IMR-90 (cell line): ENCODE results near the gene DCN. TPM values are rescaled to one million over a fixed set of nuclear protein-coding genes. Genes with fewer than 3 reads are reported as not detected.

ENCODE experiments used
- ATAC-seq: fragments of 200-7000 bp; cut with Tn5 transposase; 2 replicates; pipeline ENCODE4 v1.9.1; 2020; ENCODE audit warnings: low read depth, mild to moderate bottlenecking, moderate library complexity
- BruUV-seq: library from RNA; stranded (reverse); fragments of 400-500 nt; replicated peaks from 2 replicates; lab custom pipeline; 2021; lab: Mats Ljungman, UMichigan
- CTCF ChIA-PET: fragments of 300-600 bp; formaldehyde crosslinking; extraction: SDS; loops from one replicate; lab custom pipeline; 2021; ENCODE audit warnings: antibody characterized with exemption; lab: Yijun Ruan, JAX
- POLR2A ChIA-PET: fragments of 300-600 bp; sonication (Branson Sonifier 250); formaldehyde crosslinking; loops from one replicate; lab custom pipeline; 2022; ENCODE audit warnings: antibody characterized with exemption; ENCODE audit not compliant: unreplicated experiment; lab: Charles Lee
- DNase-seq: peaks from one replicate; pipeline ENCODE4 v3.0.0; 2013
- H2AFZ ChIP-seq: replicated peaks from 2 replicates; pipeline ENCODE3; 2013; ENCODE audit warnings: low read length, mild to moderate bottlenecking; ENCODE audit not compliant: poor library complexity
- H2AK5ac ChIP-seq: 2 replicates; pipeline ENCODE4 v1.6.1; 2013; ENCODE audit warnings: low read depth, low read length, inconsistent platforms
- H2AK9ac ChIP-seq: replicated peaks from 2 replicates; pipeline ENCODE3; 2013; ENCODE audit warnings: mild to moderate bottlenecking, low read depth, low read length, moderate library complexity; ENCODE audit not compliant: poor library complexity
- H2BK120ac ChIP-seq: 2 replicates; pipeline ENCODE4 v1.6.1; 2013; ENCODE audit warnings: low read depth, low read length, inconsistent platforms
- H2BK15ac ChIP-seq: 3 replicates; pipeline ENCODE4 v1.6.1; 2013; ENCODE audit warnings: low read depth, low read length, inconsistent platforms
- H2BK20ac ChIP-seq: 2 replicates; pipeline ENCODE4 v1.6.1; 2013; ENCODE audit warnings: low read depth, mild to moderate bottlenecking, inconsistent platforms, low read length, moderate library complexity
- H2BK5ac ChIP-seq: 2 replicates; pipeline ENCODE4 v1.6.1; 2013; ENCODE audit warnings: mild to moderate bottlenecking, low read depth, low read length, inconsistent platforms; ENCODE audit not compliant: poor library complexity, severe bottlenecking
- H3K14ac ChIP-seq: replicated peaks from 2 replicates; pipeline ENCODE4 v1.6.1; 2013; ENCODE audit warnings: low read depth, low read length, inconsistent platforms
- H3K18ac ChIP-seq: 2 replicates; pipeline ENCODE4 v1.6.1; 2013; ENCODE audit warnings: low read depth, low read length, control low read depth
- H3K23ac ChIP-seq: 2 replicates; pipeline ENCODE4 v1.6.1; 2013; ENCODE audit warnings: low read depth, low read length, inconsistent platforms
- H3K27ac ChIP-seq: 2 replicates; pipeline ENCODE4 v1.5.1; 2013; ENCODE audit warnings: mild to moderate bottlenecking, control low read depth, low read length; ENCODE audit not compliant: insufficient read depth
- H3K27me3 ChIP-seq: 2 replicates; pipeline ENCODE4 v1.6.1; 2013; ENCODE audit warnings: low read length; ENCODE audit not compliant: control insufficient read depth, insufficient read depth
- H3K36me3 ChIP-seq: 2 replicates; pipeline ENCODE4 v1.6.1; 2013; ENCODE audit warnings: low read length, mixed read lengths; ENCODE audit not compliant: control insufficient read depth, insufficient read depth
- H3K4ac ChIP-seq: 2 replicates; pipeline ENCODE4 v1.6.1; 2013; ENCODE audit warnings: low read depth, low read length, inconsistent platforms
- H3K4me1 ChIP-seq: 2 replicates; pipeline ENCODE4 v1.6.1; 2013; ENCODE audit warnings: low read length, mixed read lengths; ENCODE audit not compliant: control insufficient read depth, insufficient read depth
- H3K4me2 ChIP-seq: 2 replicates; pipeline ENCODE4 v1.6.1; 2013; ENCODE audit warnings: low read depth, mild to moderate bottlenecking, control low read depth, low read length, moderate library complexity
- H3K4me3 ChIP-seq: 2 replicates; pipeline ENCODE4 v1.5.1; 2013; ENCODE audit warnings: low read depth, mild to moderate bottlenecking, control low read depth, low read length, moderate library complexity; ENCODE audit not compliant: insufficient read depth
- H3K56ac ChIP-seq: 2 replicates; pipeline ENCODE4 v1.6.1; 2013; ENCODE audit warnings: low read length, inconsistent platforms; ENCODE audit not compliant: insufficient read depth; ENCODE audit errors: extremely low read depth
- H3K79me1 ChIP-seq, 2 experiments: 2 replicates each; pipeline ENCODE4 v1.6.1; 2013; ENCODE audit warnings: low read length in 2 of 2, inconsistent platforms in 1 of 2, low read depth in 1 of 2
- H3K9ac ChIP-seq: 2 replicates; pipeline ENCODE4 v1.6.1; 2013; ENCODE audit warnings: low read depth, low read length, control low read depth
- H3K9me1 ChIP-seq: 2 replicates; pipeline ENCODE4 v1.6.1; 2013; ENCODE audit warnings: low read length, inconsistent platforms; ENCODE audit not compliant: insufficient read depth
- H3K9me3 ChIP-seq: 2 replicates; pipeline ENCODE4 v1.6.1; 2013; ENCODE audit warnings: low read length; ENCODE audit not compliant: control insufficient read depth, insufficient read depth
- H4K20me1 ChIP-seq: 2 replicates; pipeline ENCODE4 v1.6.1; 2013; ENCODE audit warnings: low read length, inconsistent platforms; ENCODE audit not compliant: insufficient read depth
- H4K5ac ChIP-seq: 2 replicates; pipeline ENCODE4 v1.6.1; 2013; ENCODE audit warnings: mild to moderate bottlenecking, low read depth, low read length, control low read depth
- H4K8ac ChIP-seq, 2 experiments: 2 replicates each; pipeline ENCODE4 v1.6.1; 2013; ENCODE audit warnings: low read depth in 2 of 2, low read length in 2 of 2, control low read depth in 1 of 2, inconsistent platforms in 1 of 2
- H4K91ac ChIP-seq: 2 replicates; pipeline ENCODE4 v1.6.1; 2013; ENCODE audit warnings: low read depth, low read length, inconsistent platforms; ENCODE audit not compliant: insufficient read depth
- BHLHE40 ChIP-seq: fragments of 150-350 bp; IDR thresholded peaks from 2 replicates; pipeline ENCODE4 v1.6.1; 2016; ENCODE audit warnings: mild to moderate bottlenecking, low read depth, low read length
- CEBPB ChIP-seq: IDR thresholded peaks from 2 replicates; pipeline ENCODE4 v1.6.1; 2012; ENCODE audit warnings: low read depth, low read length, improper control_type of control experiment
- CTCF ChIP-seq: conservative IDR thresholded peaks from 2 replicates; pipeline ENCODE4 v1.5.1; 2012; ENCODE audit warnings: mild to moderate bottlenecking, low read depth, low read length, improper control_type of control experiment
- ELK1 ChIP-seq: fragments of 150-350 bp; IDR thresholded peaks from 2 replicates; pipeline ENCODE4 v1.6.1; 2016; ENCODE audit warnings: low read depth, mild to moderate bottlenecking, low read length, moderate library complexity, borderline replicate concordance
- MAFK ChIP-seq: IDR thresholded peaks from 2 replicates; pipeline ENCODE4 v1.6.1; 2012; ENCODE audit warnings: low read depth, low read length, improper control_type of control experiment
- MAZ ChIP-seq: IDR thresholded peaks from 2 replicates; pipeline ENCODE4 v1.6.1; 2012; ENCODE audit warnings: low read depth, mild to moderate bottlenecking, low read length, improper control_type of control experiment, moderate library complexity, borderline replicate concordance
- MXI1 ChIP-seq: IDR thresholded peaks from 2 replicates; pipeline ENCODE4 v1.6.1; 2012; ENCODE audit warnings: low read depth, mild to moderate bottlenecking, low read length, moderate library complexity, borderline replicate concordance
- NFE2L2 ChIP-seq: fragments of 150-350 bp; IDR thresholded peaks from 2 replicates; pipeline ENCODE4 v1.6.1; 2016; ENCODE audit warnings: low read depth, mild to moderate bottlenecking, low read length
- POLR2A ChIP-seq: IDR thresholded peaks from 2 replicates; pipeline ENCODE4 v1.6.1; 2012; ENCODE audit warnings: mild to moderate bottlenecking, low read depth, low read length
- RCOR1 ChIP-seq: IDR thresholded peaks from 2 replicates; pipeline ENCODE4 v1.6.1; 2012; ENCODE audit warnings: mild to moderate bottlenecking, low read length, improper control_type of control experiment; ENCODE audit not compliant: insufficient replicate concordance
- RFX5 ChIP-seq: IDR thresholded peaks from 2 replicates; pipeline ENCODE4 v1.8.0; 2012; ENCODE audit warnings: low read depth, mild to moderate bottlenecking, low read length, moderate library complexity
- SMC3 ChIP-seq: fragments of 150-350 bp; IDR thresholded peaks from 2 replicates; pipeline ENCODE4 v1.6.1; 2016; ENCODE audit warnings: low read depth, mild to moderate bottlenecking, antibody characterized with exemption, low read length, moderate library complexity
- USF2 ChIP-seq: fragments of 150-350 bp; IDR thresholded peaks from 2 replicates; pipeline ENCODE4 v1.6.1; 2017; ENCODE audit warnings: mild to moderate bottlenecking, antibody characterized with exemption, low read length, low read depth
- dilution Hi-C: fragments of 300-500 bp; cut with HindIII; formaldehyde crosslinking; loops from one replicate; pipeline ENCODE4 v1.14.3; 2018; ENCODE audit warnings: low sequenced_read_pairs; ENCODE audit not compliant: unreplicated experiment
- in situ Hi-C: fragments of 300-500 bp; cut with MboI; formaldehyde crosslinking; loops from 3 replicates; pipeline ENCODE4 v1.14.3; 2019; ENCODE audit warnings: low sequenced_read_pairs, inconsistent platforms, mixed read lengths
- intact Hi-C: fragments of 100-400 bp; cut with micrococcal nuclease; formaldehyde crosslinking; loops from 2 replicates; pipeline ENCODE4 v1.10.0; 2022
- polyA plus RNA-seq, 3 experiments: library from polyadenylated mRNA; depleted of rRNA; stranded (reverse); fragments of >200 nt; gene quantifications; 2 replicates each; pipeline ENCODE4 v1.2.3, GENCODE V29; 2012; ENCODE audit warnings: low replicate concordance in 1 of 3
- total RNA-seq: library from RNA; depleted of rRNA; stranded (reverse); fragments of >200 nt; gene quantifications from 2 replicates; pipeline ENCODE4 v1.2.3, GENCODE V29; 2012

The DCN gene
- total and polyA plus RNA-seq, 2 of the 4 experiments (the other 2 are of a cell fraction), result 241 to 965 TPM

- TF ChIP-seq CTCF, result no peak
- no peak for TF ChIP-seq BHLHE40
Measured at GRCh38 chr12:91182636-91183455, at the start of gene DCN (continued).

- dilution Hi-C loops, result no loop called here
- TF ChIP-seq ELK1 (no peak), NFE2L2 (no peak), POLR2A (no peak), SMC3 (no peak), MAZ (no peak), RFX5 (no peak), BHLHE40 (no peak), MAFK (no peak), RCOR1 (no peak), CEBPB (no peak), USF2 (no peak), MXI1 (no peak)
Measured at GRCh38 chr12:91230841-91231240, 48.2 kb upstream of the DCN start.

More at GRCh38 chr12:91230841-91231240, 48.2 kb upstream of the DCN start:
- Histone ChIP-seq H2BK5ac (no peak overlapping the region), H3K4ac (no peak overlapping the region), H3K23ac (no peak overlapping the region), H3K4me2 (no peak overlapping the region), H2AK5ac (no peak overlapping the region), H2BK120ac (no peak overlapping the region), H3K27ac (no peak overlapping the region), H3K27me3 (no peaks in the 10 kb centered on the region), H3K79me1 (no peaks in the 10 kb centered on the region), H3K9ac (no peak overlapping the region), H4K8ac (no peak overlapping the region), H3K56ac (no peak overlapping the region), H3K9me3 (no peaks in the 10 kb centered on the region), H2BK15ac (no peak overlapping the region), H4K5ac (no peak overlapping the region), H2AFZ (no peak overlapping the region), H3K9me1 (no peaks in the 10 kb centered on the region), H3K14ac (no peak overlapping the region), H4K20me1 (no peaks in the 10 kb centered on the region), H2AK9ac (no peak overlapping the region), H3K4me1 (peaks cover 2% of the 10 kb centered on the region; the same call in 1 of the 2 replicates), H3K36me3 (no peaks in the 10 kb centered on the region), H3K18ac (no peak overlapping the region), H3K4me3 (no peak overlapping the region), H4K91ac (no peak overlapping the region), H2BK20ac (no peak overlapping the region)
- intact Hi-C loops (no loop called here), in situ Hi-C loops (no loop called here)
- CTCF ChIA-PET, result interaction anchor here (0.7 kb wide), 1 partner anchor 10 kb away, joined by 3 read pairs; no protein-coding TSS in a partner anchor
- DNase-seq (no peak), ATAC-seq (no peak)
- BruUV-seq, result no TSS peak
- POLR2A ChIA-PET, result no interaction called here
